ENCODE data around the gene KASH5.

DNA sequence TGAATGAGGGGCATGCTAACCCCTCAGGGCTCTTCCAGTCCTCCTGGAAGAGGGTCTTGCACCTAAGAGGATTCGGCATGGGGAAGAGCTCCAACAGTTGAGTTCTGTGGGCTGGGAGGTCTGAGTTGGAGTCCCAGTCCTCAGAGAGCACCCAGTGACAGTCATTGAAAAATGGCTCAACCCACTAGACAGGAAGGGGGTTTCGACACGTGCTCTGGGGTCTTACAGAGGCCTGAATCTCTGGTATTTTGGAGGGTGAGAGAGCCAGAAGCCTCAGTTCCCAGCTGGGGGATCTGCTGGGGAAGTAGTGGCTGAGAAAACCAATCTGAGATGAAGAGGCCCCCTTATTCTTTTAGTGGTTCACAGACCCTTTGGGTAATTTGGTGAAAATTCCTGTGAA lies 26.2 kb downstream of the KASH5 start:
- no peak for TF ChIP-seq CTCF (IDR thresholded peaks at IDR 0.05)
- TF ChIP-seq POLR2A (IDR thresholded peaks at IDR 0.05): no peak
